Ammon's horn (tissue), 1 donor: Measurements from ENCODE around the gene GOLGA8F.
A peak's percentile ranks its signal among the peaks of the same experiment; 100 is the strongest.
"Not testable (repeated sequence)": the region's sequence is repeated elsewhere in the genome, so short reads cannot be mapped to it uniquely, and the experiment has no call there.

Experiments
- DNase-seq: peaks from one replicate; pipeline ENCODE4 v3.0.0-alpha.2; 2016; ENCODE audit warnings: low spot score

The GOLGA8F gene, protein sequence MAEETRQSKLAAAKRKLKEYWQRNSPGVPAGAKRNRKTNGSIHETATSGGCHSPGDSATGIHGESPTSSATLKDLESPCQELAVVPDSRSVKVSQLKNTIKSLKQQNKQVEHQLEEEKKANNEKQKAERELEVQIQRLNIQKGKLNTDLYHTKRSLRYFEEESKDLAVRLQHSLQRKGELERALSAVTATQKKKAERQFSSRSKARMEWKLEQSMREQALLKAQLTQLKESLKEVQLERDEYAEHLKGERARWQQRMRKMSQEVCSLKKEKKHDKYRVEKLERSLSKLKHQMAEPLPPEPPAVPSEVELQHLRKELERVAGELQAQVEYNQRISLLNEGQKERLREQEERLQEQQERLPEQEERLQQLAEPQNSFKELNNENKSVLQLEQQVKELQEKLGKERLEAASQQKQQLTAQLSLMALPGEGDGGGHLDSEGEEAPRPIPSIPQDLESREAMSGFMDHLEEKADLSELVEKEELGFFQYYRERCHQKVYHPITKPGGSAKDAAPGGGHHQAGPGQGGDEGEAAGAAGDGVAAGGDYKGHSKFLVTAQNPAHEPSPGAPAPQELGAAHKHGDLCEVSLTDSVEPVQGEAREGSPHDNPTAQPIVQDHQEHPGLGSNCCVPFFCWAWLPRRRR

GRCh38 chr15:28378364-28378763, at the start of gene GOLGA8F:
Gene GOLGA8F, plus strand, starts transcription at chr15:28378664. Its CDS starts 98 bp downstream, at chr15:28378762.
- not testable (repeated sequence) for DNase-seq

- DNase-seq = not testable (repeated sequence)
These were observed 20.5 kb upstream of the GOLGA8F start, which contains the start of gene GOLGA6L24 for GRCh38 chr15:28357984-28358383. Gene GOLGA6L24, minus strand, starts transcription at chr15:28358084. Its CDS starts 61 bp downstream, at chr15:28358023.

- not testable (repeated sequence) for DNase-seq
These were observed 13.0 kb upstream of the GOLGA8F start for GRCh38 chr15:28365502-28365901.

DNA sequence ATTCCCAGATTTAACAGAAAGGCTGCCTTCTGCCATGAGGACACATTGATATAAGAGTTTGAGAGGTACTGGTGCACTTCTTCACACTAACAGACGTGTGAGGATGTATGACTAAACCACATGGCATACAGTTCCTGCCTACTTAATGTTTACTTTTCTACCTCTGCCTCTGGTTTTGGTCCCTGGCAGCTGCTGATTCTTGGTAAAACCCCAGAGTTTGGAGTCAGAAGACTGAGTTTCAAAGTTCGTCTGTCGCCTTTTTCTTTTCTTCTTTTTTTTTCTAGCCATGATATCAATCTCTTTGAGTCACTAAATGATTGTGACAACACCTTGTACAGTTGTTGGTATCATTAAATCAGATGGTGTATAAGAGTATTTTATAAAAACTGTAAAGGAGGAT, 1.6 kb downstream of the GOLGA8F start:
- not testable (repeated sequence) for DNase-seq

DNA sequence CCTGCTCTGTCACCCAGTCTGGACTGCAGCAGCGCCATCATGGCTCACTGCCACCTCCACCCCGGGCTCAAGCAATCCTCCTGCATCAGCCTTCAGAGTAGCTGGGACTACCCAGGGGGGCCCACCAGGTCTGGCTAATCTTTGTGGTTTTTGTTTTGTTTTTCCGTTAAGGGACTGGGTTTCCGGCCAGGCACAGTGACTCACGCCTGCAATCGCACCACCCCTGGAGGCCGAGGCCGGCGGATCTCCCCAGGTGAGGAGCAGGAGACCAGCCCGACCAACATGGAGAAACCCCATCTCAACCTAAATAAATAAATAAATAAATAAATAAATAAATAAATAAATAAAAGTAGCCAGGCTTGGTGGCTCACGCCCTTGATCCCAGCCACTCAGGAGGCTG, 17.6 kb downstream of the GOLGA8F start:
- not testable (repeated sequence) for DNase-seq

- not testable (repeated sequence) for DNase-seq
These were observed 24.4 kb downstream of the GOLGA8F start for GRCh38 chr15:28402774-28403435.

- DNase-seq = peak; percentile 0
These were observed 42.0 kb downstream of the GOLGA8F start for GRCh38 chr15:28420470-28420869.

- DNase-seq = not testable (repeated sequence)
These were observed 57.1 kb downstream of the GOLGA8F start for GRCh38 chr15:28435594-28435993.
